Astrocyte of the cerebellum (primary cell): ENCODE data around the gene POU2AF3.

Experiments
- DNase-seq: peaks from one replicate; pipeline ENCODE4 v3.0.0-alpha.2; 2011; ENCODE audit warnings: low read depth
- H3K4me3 ChIP-seq: 2 replicates; pipeline ENCODE4 v1.5.1; 2011; ENCODE audit warnings: mild to moderate bottlenecking, low read depth, low read length, moderate library complexity
- CTCF ChIP-seq: IDR thresholded peaks from 2 replicates; pipeline ENCODE4 v1.5.1; 2012; ENCODE audit warnings: low read length, low read depth, moderate library complexity, mild to moderate bottlenecking; ENCODE audit errors: missing control alignments
- in situ Hi-C: cut with HindIII; loops from 2 replicates; pipeline ENCODE4 v1.10.0; 2017; ENCODE audit warnings: low sequenced_read_pairs

POU2AF3 gene

GRCh38 chr11:111355101-111355500 lies 56.8 kb downstream of the POU2AF3 start:
- no peak for DNase-seq
- TF ChIP-seq CTCF = no peak
- in situ Hi-C loops = no loop called here
- H3K4me3 ChIP-seq = no peak overlapping the region

- TF ChIP-seq CTCF = no peak
- no peak for DNase-seq
- in situ Hi-C loops = no loop called here
- no peak overlapping the region for H3K4me3 ChIP-seq
These were observed 57.8 kb downstream of the POU2AF3 start for GRCh38 chr11:111355956-111356659.

GRCh38 chr11:111356660-111357048 lies 58.3 kb downstream of the POU2AF3 start:
- TF ChIP-seq CTCF = no peak
- no peak overlapping the region for H3K4me3 ChIP-seq
- DNase-seq = no peak
- in situ Hi-C loops = no loop called here

- TF ChIP-seq CTCF = no peak
- in situ Hi-C loops = no loop called here
- no peak overlapping the region for H3K4me3 ChIP-seq
- DNase-seq = no peak
These were observed 59.0 kb downstream of the POU2AF3 start for GRCh38 chr11:111357150-111358037.
